GM12801 (cell line): ENCODE data around the gene LGALS9.

Experiments
- CTCF ChIP-seq: IDR thresholded peaks from one replicate; pipeline ENCODE4 v1.5.1; 2011; ENCODE audit warnings: control low read depth; ENCODE audit not compliant: insufficient read length; ENCODE audit errors: extremely low read depth

The LGALS9 gene

DNA sequence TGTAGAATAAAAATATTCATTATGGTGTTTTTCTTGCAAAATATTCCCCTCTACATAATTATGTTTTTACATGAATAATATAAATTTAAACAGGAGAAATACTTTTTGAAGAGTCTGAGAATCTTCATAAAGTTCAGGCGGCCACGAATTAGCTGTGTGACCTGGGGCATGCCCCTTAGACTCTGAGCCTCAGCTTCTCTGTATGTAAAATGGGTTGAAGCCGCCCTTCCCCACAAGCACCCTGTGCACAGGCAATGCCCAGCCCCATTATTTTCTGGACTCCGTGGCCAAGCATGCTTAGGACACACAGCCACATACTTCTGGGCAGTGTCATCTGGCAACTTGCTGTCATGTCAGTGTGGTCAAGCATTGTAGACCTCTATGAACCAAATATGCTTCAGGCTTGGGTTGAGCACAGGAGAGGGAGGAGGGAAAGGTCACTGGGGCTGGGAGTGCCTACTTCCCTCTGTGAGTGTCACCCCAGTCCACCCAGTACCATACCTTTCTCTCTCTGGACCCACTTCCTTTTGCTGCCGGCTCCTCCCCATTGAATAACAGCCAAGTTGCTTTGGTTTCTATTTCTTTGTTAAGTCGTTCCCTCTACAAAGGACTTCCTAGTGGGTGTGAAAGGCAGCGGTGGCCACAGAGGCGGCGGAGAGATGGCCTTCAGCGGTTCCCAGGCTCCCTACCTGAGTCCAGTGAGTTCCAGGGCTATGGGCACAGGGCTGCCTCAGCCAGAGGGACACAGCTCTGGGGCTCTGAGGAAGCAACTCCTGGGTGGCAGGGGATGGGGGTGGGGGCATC is at the start of gene LGALS9:
LGALS9 (plus strand) TSS at position 582 of the 804 bp plus-strand sequence; CDS start at position 660, 78 bp downstream.
- TF ChIP-seq CTCF = no peak

DNA sequence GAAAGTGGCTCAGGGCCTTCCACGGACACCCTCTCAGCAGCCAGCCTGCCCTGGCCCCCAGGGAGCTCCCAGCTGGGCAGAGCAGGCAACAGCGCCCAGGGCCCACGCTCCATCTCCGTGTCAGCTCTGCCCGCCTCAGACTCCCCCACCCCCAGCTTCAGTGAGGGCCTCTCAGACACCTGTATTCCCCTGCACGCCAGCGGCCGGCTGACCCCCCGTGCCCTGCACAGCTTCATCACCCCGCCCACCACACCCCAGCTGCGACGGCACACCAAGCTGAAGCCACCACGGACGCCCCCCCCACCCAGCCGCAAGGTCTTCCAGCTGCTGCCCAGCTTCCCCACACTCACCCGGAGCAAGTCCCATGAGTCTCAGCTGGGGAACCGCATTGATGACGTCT is 48.3 kb upstream of the LGALS9 start:
- no peak for TF ChIP-seq CTCF

DNA sequence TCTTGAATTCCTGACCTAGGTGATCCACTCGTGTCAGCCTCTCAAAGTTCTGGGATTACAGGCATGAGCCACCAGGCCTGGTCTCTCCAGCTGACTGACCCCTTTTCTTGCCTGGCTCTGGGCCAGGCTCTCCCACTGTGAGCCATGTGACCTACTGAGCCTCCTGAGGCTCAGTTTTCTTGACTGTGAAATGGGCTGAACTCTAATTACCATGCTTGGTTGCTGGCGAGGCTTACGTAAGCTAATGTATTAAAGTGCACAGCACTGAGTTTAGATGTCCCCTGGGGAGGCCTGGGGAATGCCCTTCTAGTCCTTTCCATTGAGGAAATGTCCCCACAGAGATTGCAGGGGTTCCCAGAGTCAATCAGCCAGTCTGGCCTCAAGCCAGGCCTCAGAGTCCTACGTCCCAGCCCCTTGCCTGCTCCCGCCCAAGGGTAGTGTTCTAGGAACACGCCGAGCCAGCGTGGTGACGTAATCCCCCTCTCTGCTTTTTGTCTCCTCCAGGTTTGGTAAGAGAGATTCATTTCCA is 45.8 kb upstream of the LGALS9 start:
- TF ChIP-seq CTCF = no peak

DNA sequence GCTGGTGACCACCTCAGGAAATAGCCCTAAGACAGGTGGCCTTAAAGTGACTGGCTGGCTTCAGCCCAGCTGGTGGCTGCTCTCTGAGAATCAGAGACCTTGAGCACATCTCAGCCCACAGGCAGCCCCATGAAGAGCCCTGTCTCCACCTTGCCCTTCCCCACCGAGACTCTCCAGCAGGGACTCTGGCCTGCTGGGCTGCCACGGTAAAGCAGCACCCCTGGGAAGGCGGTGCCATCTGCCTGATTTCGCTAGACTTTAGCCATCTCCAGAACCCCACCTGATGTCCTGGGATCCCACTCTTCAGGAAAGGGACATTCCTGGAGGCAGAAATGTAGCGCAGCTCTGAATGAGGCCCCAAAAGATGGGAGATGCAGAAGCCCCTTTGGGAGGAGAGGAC is 45.2 kb upstream of the LGALS9 start:
- no peak for TF ChIP-seq CTCF

GRCh38 chr17:27586203-27586721 is 44.7 kb upstream of the LGALS9 start:
- no peak for TF ChIP-seq CTCF

DNA sequence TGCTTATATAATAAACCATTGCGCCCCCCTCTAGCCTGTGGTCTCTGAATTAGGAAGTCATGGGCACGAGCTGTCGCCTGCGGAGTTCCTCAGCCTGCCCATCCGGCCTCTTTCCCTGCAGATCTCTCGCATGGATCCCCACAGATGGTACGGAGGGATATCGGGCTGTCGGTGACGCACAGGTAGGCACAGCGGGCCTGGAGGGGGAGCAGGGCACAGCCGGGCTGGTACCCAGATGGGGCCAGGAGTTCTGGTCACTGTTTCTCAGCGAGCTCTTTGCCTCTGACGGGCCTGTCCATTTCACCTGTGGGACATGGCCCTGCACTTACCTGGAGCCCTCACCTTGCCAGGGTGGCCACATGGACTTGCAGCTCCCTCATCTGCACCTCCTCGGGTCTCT is 42.6 kb upstream of the LGALS9 start:
- no peak for TF ChIP-seq CTCF

DNA sequence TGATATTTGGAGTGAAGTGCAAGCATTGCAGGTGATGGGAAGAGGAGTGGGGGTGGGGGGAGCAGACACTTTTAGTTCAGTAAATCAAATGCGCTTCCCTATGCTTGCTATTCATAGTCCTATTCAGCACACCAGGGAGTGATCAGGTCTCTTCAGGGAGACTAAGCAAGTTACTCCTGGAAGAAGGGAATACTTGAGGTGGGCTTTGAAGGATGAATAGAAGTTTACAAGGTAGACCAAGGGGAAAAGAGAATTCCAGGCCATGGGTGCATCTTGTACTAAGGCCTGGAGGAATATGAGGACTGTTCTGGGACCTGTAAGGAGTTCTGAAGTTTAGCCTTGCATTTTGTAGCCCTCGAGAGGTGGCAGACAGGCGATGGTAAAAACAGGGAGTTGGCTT is 40.1 kb upstream of the LGALS9 start:
- no peak for TF ChIP-seq CTCF
